Activated CD8-positive, alpha-beta memory T cell treated with anti-CD3 and anti-CD28 coated beads for 48 hours (primary cell): ENCODE results near the gene CCDC201.
"Not testable (repeated sequence)": the region's sequence is repeated elsewhere in the genome, so short reads cannot be mapped to it uniquely, and the experiment has no call there.

ENCODE experiments used
- DNase-seq, 3 experiments: peaks; one replicate each; pipeline ENCODE4 v3.0.0-alpha.2; 2020; ENCODE audit warnings: low read depth in 2 of 3, low spot score in 2 of 3

Gene CCDC201

DNA sequence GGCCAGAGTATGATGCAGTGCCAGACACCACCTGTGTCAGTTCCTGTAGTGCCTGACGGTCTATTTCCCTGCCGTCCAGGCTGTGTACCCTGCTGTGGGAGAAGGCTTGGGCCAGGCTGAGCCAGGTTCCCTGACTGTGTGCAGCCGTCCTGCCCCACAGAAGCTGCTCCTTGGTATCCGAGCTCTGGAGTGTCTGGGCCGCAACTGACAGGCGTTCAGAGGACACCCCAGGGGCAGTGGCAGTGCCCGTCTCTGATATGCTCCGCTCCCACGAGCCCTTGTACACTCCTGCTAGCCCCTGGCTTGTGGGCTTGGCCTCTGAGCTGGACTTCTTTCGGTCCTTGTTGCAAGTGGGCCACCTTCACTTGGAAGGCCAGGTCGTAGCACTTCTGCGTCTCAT is 55.0 kb downstream of the CCDC201 start:
- DNase-seq = not testable (repeated sequence)

DNA sequence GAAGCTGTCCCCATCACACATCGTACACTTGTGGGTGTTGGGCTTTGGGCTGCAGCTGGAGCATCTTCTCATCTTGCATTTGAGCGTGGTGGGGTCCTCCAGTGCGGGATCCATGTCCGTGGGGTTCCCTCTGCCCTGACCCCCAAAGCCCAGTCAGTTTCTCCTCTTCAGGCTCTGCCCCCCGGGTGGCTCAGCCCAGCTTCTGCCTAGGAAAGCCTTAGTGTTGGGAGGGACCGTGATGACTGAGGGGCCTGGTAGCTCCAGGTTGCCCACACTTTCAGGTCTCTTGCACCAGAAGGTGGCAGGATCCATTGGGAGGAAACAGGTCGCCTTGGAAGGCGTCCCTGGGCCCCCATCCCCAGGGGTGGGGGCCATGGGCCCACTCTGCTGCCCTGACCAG is 55.9 kb downstream of the CCDC201 start:
- DNase-seq = not testable (repeated sequence)

DNA sequence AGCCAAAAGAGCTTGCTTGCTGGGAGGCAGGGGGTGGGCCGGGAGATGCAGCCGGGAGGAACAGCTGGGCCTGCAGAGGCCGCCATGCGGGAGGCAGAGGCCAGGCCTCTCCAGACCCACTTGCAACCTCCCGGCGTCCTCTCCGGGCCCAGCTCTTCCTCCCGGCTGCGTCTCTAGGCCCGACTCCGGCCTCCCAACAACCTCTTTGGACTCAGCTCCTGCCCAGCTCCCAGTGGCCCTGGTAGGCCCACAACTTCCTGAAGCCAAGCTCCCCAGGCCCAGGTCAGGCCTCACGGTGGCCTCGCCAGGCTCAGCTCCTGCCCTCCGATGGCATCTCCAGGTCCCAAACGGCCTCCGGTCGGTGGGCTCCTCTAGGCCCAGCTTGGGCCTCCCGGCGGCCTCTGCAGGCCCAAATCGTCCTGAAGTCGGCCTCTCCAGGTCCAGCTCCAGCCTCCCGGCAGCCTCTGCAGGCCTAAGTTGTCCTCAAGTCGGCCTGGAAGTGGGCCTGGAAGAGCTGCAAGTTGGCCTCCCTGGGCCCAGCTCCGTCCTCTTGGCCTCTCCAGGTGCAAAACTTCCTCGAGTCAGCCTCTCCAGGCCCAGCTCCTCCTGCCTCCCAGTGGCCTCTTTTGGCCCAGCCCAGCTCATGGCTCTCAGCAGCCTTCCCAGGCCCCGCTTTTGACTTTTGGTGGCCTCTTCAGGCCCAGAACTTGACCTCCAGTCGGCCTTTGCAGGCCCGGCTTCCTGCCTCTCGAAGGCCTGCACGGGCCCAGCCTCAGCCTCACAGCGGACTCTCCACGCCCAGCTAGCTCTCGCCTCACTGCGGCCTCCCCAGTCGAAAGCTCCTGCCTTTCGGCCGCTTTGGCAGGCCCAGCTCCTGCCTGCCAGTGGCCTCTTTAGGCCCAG is 58.4 kb downstream of the CCDC201 start:
- not testable (repeated sequence) for DNase-seq

DNA sequence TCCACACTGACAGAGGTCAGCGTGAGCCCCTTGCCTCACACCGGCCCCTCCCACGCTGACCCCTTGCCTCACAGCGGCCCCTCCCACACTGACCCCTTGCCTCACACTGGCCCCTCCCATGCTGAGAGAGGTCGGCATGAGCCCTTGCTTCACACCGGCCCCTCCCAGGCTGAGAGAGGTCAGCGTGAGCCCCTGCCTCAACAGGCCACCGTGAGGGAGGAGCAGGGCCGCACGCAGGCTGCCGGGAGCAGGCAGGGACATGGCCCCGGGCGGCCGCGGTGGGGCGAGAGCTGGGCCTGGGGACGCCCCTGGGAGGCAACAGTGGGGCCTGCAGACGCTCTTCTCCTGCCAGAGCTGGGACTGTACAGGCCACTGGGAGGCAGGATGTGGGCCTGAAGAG is 59.1 kb downstream of the CCDC201 start:
- DNase-seq = not testable (repeated sequence)

DNA sequence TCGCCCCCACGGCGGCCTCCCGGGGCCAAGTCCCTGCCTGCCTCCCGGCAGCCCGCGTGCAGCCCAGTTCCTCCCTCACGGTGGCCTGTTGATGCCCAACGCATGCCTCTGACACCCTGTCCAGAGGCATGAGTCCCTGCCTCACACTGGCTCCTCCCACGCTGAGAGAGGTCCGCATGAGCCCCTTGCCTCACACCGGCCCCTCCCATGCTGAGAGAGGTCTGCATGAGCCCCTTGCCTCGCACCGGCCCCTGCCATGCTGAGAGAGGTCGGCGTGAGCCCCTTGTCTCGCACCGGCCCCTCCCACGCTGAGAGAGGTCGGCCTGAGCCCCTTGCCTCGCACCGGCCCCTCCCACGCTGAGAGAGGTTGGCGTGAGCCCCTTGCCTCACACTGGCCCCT is 59.9 kb downstream of the CCDC201 start:
- DNase-seq = no peak

DNA sequence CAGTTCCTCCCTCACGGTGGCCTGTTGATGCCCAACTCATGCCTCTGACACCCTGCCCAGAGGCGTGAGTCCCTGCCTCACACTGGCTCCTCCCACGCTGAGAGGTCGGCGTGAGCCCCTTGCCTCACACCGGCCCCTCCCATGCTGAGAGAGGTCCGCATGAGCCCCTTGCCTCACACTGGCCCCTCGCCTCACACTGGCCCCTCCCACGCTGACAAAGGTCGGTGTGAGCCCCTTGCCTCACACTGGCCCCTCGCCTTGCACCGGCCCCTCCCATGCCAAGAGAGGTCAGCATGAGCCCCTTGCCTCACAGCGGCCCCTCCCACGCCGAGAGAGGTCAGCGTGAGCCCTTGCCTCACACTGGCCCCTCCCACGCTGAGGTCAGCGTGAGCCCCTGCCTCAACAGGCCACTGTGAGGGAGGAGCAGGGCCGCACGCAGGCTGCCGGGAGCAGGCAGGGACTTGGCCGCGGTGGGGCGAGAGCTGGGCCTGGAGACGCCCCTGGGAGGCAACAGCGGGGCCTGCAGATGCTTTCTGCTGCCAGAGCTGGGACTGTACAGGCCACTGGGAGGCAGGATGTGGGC is 61.1 kb downstream of the CCDC201 start:
- not testable (repeated sequence) for DNase-seq

DNA sequence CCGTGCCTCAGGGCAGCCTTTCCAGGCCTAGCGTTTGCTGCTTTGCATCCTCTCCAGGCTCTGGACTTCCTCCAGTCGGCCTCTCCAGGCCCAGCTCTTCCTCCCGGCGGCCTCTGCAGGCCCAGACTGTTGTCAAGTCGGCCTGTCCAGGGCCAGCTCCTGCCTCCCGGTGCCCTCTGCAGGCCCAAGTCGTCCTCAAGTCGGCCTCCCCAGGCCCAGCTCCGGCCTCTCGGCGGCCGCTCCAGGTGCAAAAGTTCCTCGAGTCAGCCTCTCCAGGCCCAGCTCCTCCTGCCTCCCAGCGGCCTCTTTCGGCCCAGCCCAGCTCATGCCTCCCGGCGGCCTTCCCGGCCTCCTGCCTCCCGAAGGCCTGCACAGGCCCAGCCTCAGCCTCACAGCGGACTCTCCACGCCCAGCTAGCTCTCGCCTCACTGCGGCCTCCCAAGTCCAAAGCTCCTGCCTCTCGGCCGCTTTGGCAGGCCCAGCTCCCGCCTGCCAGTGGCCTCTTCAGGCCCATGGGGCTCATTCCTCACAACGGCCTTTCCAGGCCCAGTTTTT is 62.4 kb downstream of the CCDC201 start:
- DNase-seq = not testable (repeated sequence)
